Astrocyte (in vitro differentiated cells and primary cell): Measurements from ENCODE around the gene EDN2. TPM values are rescaled to one million over a fixed set of nuclear protein-coding genes. Genes with fewer than 3 reads are reported as not detected.

Source experiments
- DNase-seq: peaks from one replicate; pipeline ENCODE4 v3.0.0-alpha.2; 2010; ENCODE audit warnings: low read depth
- FAIRE-seq: peaks from 2 replicates; lab custom pipeline; 2011; peaks lifted over from hg19 to GRCh38; lab: Jason Lieb, UNC
- H2AFZ ChIP-seq: 2 replicates; pipeline ENCODE4 v1.6.0; 2012; ENCODE audit warnings: low read depth, low read length, inconsistent platforms
- H3K27ac ChIP-seq: 2 replicates; pipeline ENCODE4 v1.5.1; 2011; ENCODE audit warnings: low read depth, low read length, inconsistent platforms
- H3K27me3 ChIP-seq: 2 replicates; pipeline ENCODE4 v1.6.0; 2011; ENCODE audit warnings: low read length, inconsistent platforms; ENCODE audit not compliant: insufficient read depth
- H3K36me3 ChIP-seq: 2 replicates; pipeline ENCODE4 v1.5.1; 2011; ENCODE audit warnings: low read length, inconsistent platforms; ENCODE audit not compliant: insufficient read depth
- H3K4me1 ChIP-seq: 2 replicates; pipeline ENCODE4 v1.5.1; 2011; ENCODE audit warnings: low read length, inconsistent platforms; ENCODE audit not compliant: insufficient read depth
- H3K4me2 ChIP-seq: 2 replicates; pipeline ENCODE4 v1.6.0; 2012; ENCODE audit warnings: low read length, inconsistent platforms
- H3K4me3 ChIP-seq: 2 replicates; pipeline ENCODE4 v1.5.1; 2011; ENCODE audit warnings: low read depth, mild to moderate bottlenecking, low read length, inconsistent platforms; ENCODE audit not compliant: insufficient read depth
- H3K79me2 ChIP-seq: 2 replicates; pipeline ENCODE4 v1.6.0; 2012; ENCODE audit warnings: mild to moderate bottlenecking, low read length, inconsistent platforms; ENCODE audit not compliant: insufficient read depth
- H3K9ac ChIP-seq: 2 replicates; pipeline ENCODE4 v1.6.0; 2012; ENCODE audit warnings: mild to moderate bottlenecking, low read length, inconsistent platforms
- H3K9me3 ChIP-seq: 2 replicates; pipeline ENCODE4 v1.5.1; 2012; ENCODE audit warnings: low read depth, mild to moderate bottlenecking, low read length, inconsistent platforms; ENCODE audit not compliant: insufficient read depth
- H4K20me1 ChIP-seq: 2 replicates; pipeline ENCODE4 v1.6.0; 2012; ENCODE audit warnings: low read length, inconsistent platforms; ENCODE audit not compliant: insufficient read depth
- H3K27ac Mint-ChIP-seq: one replicate; pipeline ENCODE4 v1.8.0; 2021; ENCODE audit warnings: mild to moderate bottlenecking, mixed read lengths; ENCODE audit not compliant: unreplicated experiment
- H3K27me3 Mint-ChIP-seq: one replicate; pipeline ENCODE4 v1.8.0; 2021; ENCODE audit warnings: low read depth, mixed read lengths; ENCODE audit not compliant: unreplicated experiment
- H3K36me3 Mint-ChIP-seq: one replicate; pipeline ENCODE4 v1.8.0; 2021; ENCODE audit warnings: low read depth, mixed read lengths; ENCODE audit not compliant: unreplicated experiment
- H3K4me1 Mint-ChIP-seq: one replicate; pipeline ENCODE4 v1.8.0; 2021; ENCODE audit warnings: low read depth, mixed read lengths; ENCODE audit not compliant: unreplicated experiment
- H3K4me3 Mint-ChIP-seq: one replicate; pipeline ENCODE4 v1.8.0; 2021; ENCODE audit warnings: mild to moderate bottlenecking, moderate library complexity, mixed read lengths; ENCODE audit not compliant: unreplicated experiment
- H3K9me3 Mint-ChIP-seq: one replicate; pipeline ENCODE4 v1.8.0; 2021; ENCODE audit warnings: mild to moderate bottlenecking, mixed read lengths; ENCODE audit not compliant: unreplicated experiment
- CTCF ChIP-seq: IDR thresholded peaks from 2 replicates; pipeline ENCODE4 v1.5.1; 2011; ENCODE audit warnings: low read depth, mild to moderate bottlenecking, inconsistent platforms, low read length, moderate library complexity; ENCODE audit not compliant: insufficient read depth
- EZH2 ChIP-seq: IDR thresholded peaks from 2 replicates; pipeline ENCODE4 v1.6.1; 2012; ENCODE audit warnings: mild to moderate bottlenecking, low read length, inconsistent platforms; ENCODE audit not compliant: insufficient read depth
- total RNA-seq: library from RNA; stranded (reverse); gene quantifications from 2 replicates; pipeline ENCODE4 v1.2.1, GENCODE V29; 2021

EDN2 gene
- total RNA-seq, 1 donor from 2014 or later, result 0.45 TPM

- H3K9ac ChIP-seq, result peak overlapping the region; percentile 80
- H3K4me1 ChIP-seq, result peaks cover 60% of the 10 kb centered on the region
- peak overlapping the region; percentile 76 for H3K4me2 ChIP-seq
- Mint-ChIP-seq H3K36me3 (no peaks in the 10 kb centered on the region), H3K27me3 (peaks cover 7% of the 10 kb centered on the region), H3K9me3 (peaks cover 2% of the 10 kb centered on the region), H3K4me3 (no peak overlapping the region), H3K4me1 (peaks cover 26% of the 10 kb centered on the region), H3K27ac (no peak overlapping the region)
- H2AFZ ChIP-seq, result peak overlapping the region; percentile 59
- H4K20me1 ChIP-seq, result no peaks in the 10 kb centered on the region
- no peaks in the 10 kb centered on the region for H3K27me3 ChIP-seq
- no peak for TF ChIP-seq EZH2
- TF ChIP-seq CTCF, result no peak
- DNase-seq (peak; percentile 72), FAIRE-seq (no peak)
- H3K79me2 ChIP-seq, result no peaks in the 10 kb centered on the region
- peak overlapping the region; percentile 75 for H3K27ac ChIP-seq
- peak overlapping the region; percentile 9 for H3K4me3 ChIP-seq
- no peaks in the 10 kb centered on the region for H3K9me3 ChIP-seq
- no peaks in the 10 kb centered on the region for H3K36me3 ChIP-seq
Observed at GRCh38 chr1:41496080-41497055, 11.9 kb upstream of the EDN2 start.

GRCh38 chr1:41495210-41495948, 10.9 kb upstream of the EDN2 start:
- peak overlapping the region; percentile 28 for H3K27ac ChIP-seq
- no peak for DNase-seq
- no peaks in the 10 kb centered on the region for H3K79me2 ChIP-seq
- H4K20me1 ChIP-seq, result no peaks in the 10 kb centered on the region
- no peak for FAIRE-seq
- H3K4me1 ChIP-seq, result peaks cover 52% of the 10 kb centered on the region
- H3K36me3 ChIP-seq, result no peaks in the 10 kb centered on the region
- H3K27me3 ChIP-seq, result no peaks in the 10 kb centered on the region
- H3K9me3 Mint-ChIP-seq, result peaks cover 2% of the 10 kb centered on the region
- peak overlapping the region; percentile 59 for H2AFZ ChIP-seq
- peak overlapping the region; percentile 91 for H3K27ac Mint-ChIP-seq
- H3K4me3 Mint-ChIP-seq, result no peak overlapping the region
- H3K9me3 ChIP-seq, result no peaks in the 10 kb centered on the region
- H3K27me3 Mint-ChIP-seq, result no peaks in the 10 kb centered on the region
- TF ChIP-seq EZH2 (no peak), CTCF (peak; percentile 27)
- H3K4me3 ChIP-seq, result peak overlapping the region; percentile 9
- H3K4me2 ChIP-seq, result peak overlapping the region; percentile 76
- H3K9ac ChIP-seq, result peak overlapping the region; percentile 80
- H3K4me1 Mint-ChIP-seq, result peaks cover 20% of the 10 kb centered on the region
- H3K36me3 Mint-ChIP-seq, result no peaks in the 10 kb centered on the region
